Activated CD8-positive, alpha-beta T cell treated with anti-CD3 and anti-CD28 coated beads for 36 hours (primary cell): ENCODE measurements around the gene TBC1D2B. TPM values are rescaled to one million over a fixed set of nuclear protein-coding genes. Genes with fewer than 3 reads are reported as not detected.
"Not testable (repeated sequence)": the region's sequence is repeated elsewhere in the genome, so short reads cannot be mapped to it uniquely, and the experiment has no call there.

ENCODE experiments used
- ATAC-seq: fragments of 200-7000 bp; cut with Tn5 transposase; one replicate; pipeline ENCODE4 v1.10.0; 2021; ENCODE audit warnings: mild to moderate bottlenecking, moderate library complexity
- CTCF ChIA-PET: fragments of 350-600 bp; sonication (Branson Sonifier 250); formaldehyde crosslinking; loops from one replicate; lab custom pipeline; 2021; ENCODE audit warnings: antibody characterized with exemption; lab: Charles Lee
- POLR2A ChIA-PET: fragments of 350-600 bp; sonication (Branson Sonifier 250); formaldehyde crosslinking; loops from one replicate; lab custom pipeline; 2021; ENCODE audit warnings: antibody characterized with exemption; lab: Charles Lee
- DNase-seq: peaks from one replicate; pipeline ENCODE4 v3.0.0-alpha.2; 2020
- H3K27ac Mint-ChIP-seq: one replicate; pipeline ENCODE4 v1.8.0; 2021; ENCODE audit warnings: mild to moderate bottlenecking, mixed read lengths
- H3K27me3 Mint-ChIP-seq: one replicate; pipeline ENCODE4 v1.8.0; 2021; ENCODE audit warnings: mixed read lengths
- H3K36me3 Mint-ChIP-seq: one replicate; pipeline ENCODE4 v1.8.0; 2021; ENCODE audit warnings: low read depth, mixed read lengths
- H3K4me1 Mint-ChIP-seq: one replicate; pipeline ENCODE4 v1.8.0; 2021; ENCODE audit warnings: low read depth, mixed read lengths
- H3K4me3 Mint-ChIP-seq: one replicate; pipeline ENCODE4 v1.8.0; 2021; ENCODE audit warnings: mild to moderate bottlenecking, moderate library complexity, mixed read lengths
- H3K9me3 Mint-ChIP-seq: one replicate; pipeline ENCODE4 v1.8.0; 2021; ENCODE audit warnings: mixed read lengths
- CTCF ChIP-seq: fragments of 200-600 bp; IDR thresholded peaks from one replicate; pipeline ENCODE4 v1.8.0; 2022; ENCODE audit warnings: antibody characterized with exemption, mild to moderate bottlenecking
- intact Hi-C: fragments of 100-400 bp; cut with micrococcal nuclease; formaldehyde crosslinking; loops from one replicate; pipeline ENCODE4 v1.10.0; 2022
- total RNA-seq, 2 experiments: library from RNA; stranded (reverse); gene quantifications; one replicate each; pipeline ENCODE4 v1.2.3, GENCODE V29; 2021

TBC1D2B gene
- total RNA-seq, 2 experiments from 2014 or later = 62.9 to 65.7 TPM

DNA sequence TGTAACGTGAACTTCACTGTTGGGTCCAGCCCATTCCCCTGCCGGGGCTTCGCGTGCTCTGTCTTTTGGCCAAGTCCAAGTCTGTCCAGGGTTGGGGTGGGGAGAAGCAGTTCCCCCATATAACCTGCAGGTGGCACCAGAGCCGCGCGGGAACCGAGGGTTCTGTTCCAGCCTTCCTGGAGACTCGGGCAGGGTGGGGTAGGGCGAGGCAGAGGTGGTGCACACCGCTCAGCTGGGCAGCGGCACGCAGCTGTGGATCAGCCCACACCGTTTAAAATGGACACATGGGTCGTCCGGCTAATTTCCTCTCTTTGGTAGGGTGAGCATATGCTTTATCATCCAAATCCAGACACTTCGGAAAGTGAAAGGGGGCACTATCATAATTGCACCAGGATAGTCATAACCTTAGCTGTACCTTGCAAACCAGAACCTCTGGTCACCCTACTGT is 118.1 kb downstream of the TBC1D2B start:
- intact Hi-C loops = loop anchor here (2.0 kb wide), 2 partner anchors 149 to 281 kb away; no protein-coding TSS in a partner anchor
- Mint-ChIP-seq H3K4me3 (peak overlapping the region; percentile 54), H3K4me1 (peaks cover 2% of the 10 kb centered on the region), H3K27me3 (peaks cover 7% of the 10 kb centered on the region), H3K36me3 (no peaks in the 10 kb centered on the region), H3K27ac (no peak overlapping the region), H3K9me3 (no peaks in the 10 kb centered on the region)
- CTCF ChIA-PET = interaction anchor here (0.6 to 4.3 kb wide), 40 partner anchors 9 to 478 kb away, joined by 3 to 64 read pairs (median 6); partner anchors contain the start of gene CIB2
- peak; percentile 100 for ATAC-seq
- peak; percentile 84 for DNase-seq
- POLR2A ChIA-PET = interaction anchor here (0.6 kb wide), 1 partner anchor 571 kb away, joined by 3 read pairs; no protein-coding TSS in a partner anchor
- TF ChIP-seq CTCF = peak; percentile 98

GRCh38 chr15:77958716-77959431 is 118.6 kb downstream of the TBC1D2B start:
- not testable (repeated sequence) for H3K9me3 Mint-ChIP-seq, H3K36me3 Mint-ChIP-seq, H3K27ac Mint-ChIP-seq, H3K4me3 Mint-ChIP-seq, DNase-seq, H3K4me1 Mint-ChIP-seq, H3K27me3 Mint-ChIP-seq, ATAC-seq
- intact Hi-C loops = loop anchor here (2.0 kb wide), 2 partner anchors 150 to 282 kb away; no protein-coding TSS in a partner anchor
- ChIA-PET CTCF (interaction anchor here (0.6 to 4.3 kb wide), 38 partner anchors 10 to 478 kb away, joined by 3 to 64 read pairs (median 6); partner anchors contain the start of gene CIB2), POLR2A (interaction anchor here (0.6 kb wide), 1 partner anchor 571 kb away, joined by 3 read pairs; no protein-coding TSS in a partner anchor)

GRCh38 chr15:77958021-77958420 is 119.5 kb downstream of the TBC1D2B start:
- H3K9me3 Mint-ChIP-seq, ATAC-seq, H3K27ac Mint-ChIP-seq, H3K4me3 Mint-ChIP-seq, DNase-seq, H3K36me3 Mint-ChIP-seq, POLR2A ChIA-PET, H3K27me3 Mint-ChIP-seq: not testable (repeated sequence)
- intact Hi-C loops = loop anchor here (2.0 kb wide), 2 partner anchors 151 to 283 kb away; no protein-coding TSS in a partner anchor
- CTCF ChIA-PET = interaction anchor here (1.3 to 4.3 kb wide), 8 partner anchors 8 to 238 kb away, joined by 4 to 64 read pairs (median 10); no protein-coding TSS in a partner anchor
- peaks cover 11% of the 10 kb centered on the region for H3K4me1 Mint-ChIP-seq

DNA sequence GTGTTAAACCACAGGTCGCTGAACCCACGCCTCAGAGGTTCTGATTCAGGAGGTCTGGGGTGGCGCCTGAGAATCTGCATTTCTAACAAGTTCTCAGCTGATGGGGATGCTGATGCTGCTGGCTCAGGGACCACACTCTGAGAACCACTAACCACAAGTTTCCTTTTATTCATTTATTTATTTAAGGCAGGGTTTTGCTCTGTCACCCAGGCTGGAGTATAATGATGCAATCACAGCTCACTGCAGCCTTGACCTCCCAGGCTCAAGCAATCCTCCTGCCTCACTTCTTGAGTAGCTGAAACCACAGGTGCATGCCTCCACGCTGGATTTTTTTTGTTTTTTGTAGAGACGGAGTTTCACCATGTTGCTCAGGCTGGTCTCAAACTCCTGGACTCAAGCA is 123.6 kb downstream of the TBC1D2B start:
- H3K9me3 Mint-ChIP-seq, H3K27me3 Mint-ChIP-seq, H3K4me3 Mint-ChIP-seq, intact Hi-C loops, H3K36me3 Mint-ChIP-seq: not testable (repeated sequence)
- ATAC-seq = peak; percentile 85
- CTCF ChIA-PET = interaction anchor here (0.9 to 2.4 kb wide), 3 partner anchors 15 to 287 kb away, joined by 3 to 15 read pairs (median 4); no protein-coding TSS in a partner anchor
- DNase-seq = peak; percentile 71
- POLR2A ChIA-PET = interaction anchor here (0.7 kb wide), 1 partner anchor 152 kb away, joined by 3 read pairs; no protein-coding TSS in a partner anchor
- Mint-ChIP-seq H3K4me1 (peaks cover 11% of the 10 kb centered on the region), H3K27ac (peak overlapping the region; percentile 20)

- H3K4me1 Mint-ChIP-seq = peaks cover 11% of the 10 kb centered on the region
- intact Hi-C loops, CTCF ChIA-PET, H3K36me3 Mint-ChIP-seq, POLR2A ChIA-PET, H3K9me3 Mint-ChIP-seq, ATAC-seq, H3K4me3 Mint-ChIP-seq, H3K27me3 Mint-ChIP-seq, H3K27ac Mint-ChIP-seq: not testable (repeated sequence)
- DNase-seq = peak; percentile 32
These were observed 124.5 kb downstream of the TBC1D2B start for GRCh38 chr15:77952928-77953446.

GRCh38 chr15:77951105-77951786 is 126.3 kb downstream of the TBC1D2B start:
- H3K4me3 Mint-ChIP-seq, CTCF ChIA-PET, H3K27ac Mint-ChIP-seq, H3K27me3 Mint-ChIP-seq, ATAC-seq, DNase-seq, H3K36me3 Mint-ChIP-seq, H3K9me3 Mint-ChIP-seq, intact Hi-C loops, POLR2A ChIA-PET: not testable (repeated sequence)
- H3K4me1 Mint-ChIP-seq = peaks cover 11% of the 10 kb centered on the region

DNA sequence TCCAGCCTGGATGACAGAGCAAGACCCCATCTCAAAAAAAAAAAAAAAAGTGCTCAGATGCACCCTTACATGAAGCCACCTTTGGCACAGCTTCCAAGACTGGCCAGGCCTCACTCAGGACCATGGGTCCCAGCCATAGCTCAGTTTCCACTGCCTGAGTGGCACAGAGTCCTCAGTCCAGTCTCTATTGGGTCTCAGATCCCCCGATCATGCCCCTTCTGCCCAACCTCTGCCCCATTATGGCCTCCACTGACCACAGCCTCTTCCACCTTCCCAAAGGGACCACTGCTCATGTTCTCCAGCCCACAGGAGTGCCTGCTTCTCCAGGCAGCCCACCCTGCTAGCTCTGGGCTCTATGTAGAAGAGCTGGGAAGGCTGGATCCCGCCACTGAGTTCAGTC is 127.0 kb downstream of the TBC1D2B start:
- POLR2A ChIA-PET, H3K4me3 Mint-ChIP-seq, intact Hi-C loops, CTCF ChIA-PET, H3K27me3 Mint-ChIP-seq, H3K27ac Mint-ChIP-seq, H3K9me3 Mint-ChIP-seq, ATAC-seq, DNase-seq, H3K36me3 Mint-ChIP-seq: not testable (repeated sequence)
- H3K4me1 Mint-ChIP-seq = peaks cover 11% of the 10 kb centered on the region
